HG03457 (cell line): ENCODE measurements around the gene HOXD1.

Experiments
- ATAC-seq: cut with Tn5 transposase; IDR thresholded peaks from one replicate; pipeline ENCODE4 v1.9.1; 2021; ENCODE audit warnings: moderate number of reproducible peaks; ENCODE audit not compliant: unreplicated experiment

Gene HOXD1

DNA sequence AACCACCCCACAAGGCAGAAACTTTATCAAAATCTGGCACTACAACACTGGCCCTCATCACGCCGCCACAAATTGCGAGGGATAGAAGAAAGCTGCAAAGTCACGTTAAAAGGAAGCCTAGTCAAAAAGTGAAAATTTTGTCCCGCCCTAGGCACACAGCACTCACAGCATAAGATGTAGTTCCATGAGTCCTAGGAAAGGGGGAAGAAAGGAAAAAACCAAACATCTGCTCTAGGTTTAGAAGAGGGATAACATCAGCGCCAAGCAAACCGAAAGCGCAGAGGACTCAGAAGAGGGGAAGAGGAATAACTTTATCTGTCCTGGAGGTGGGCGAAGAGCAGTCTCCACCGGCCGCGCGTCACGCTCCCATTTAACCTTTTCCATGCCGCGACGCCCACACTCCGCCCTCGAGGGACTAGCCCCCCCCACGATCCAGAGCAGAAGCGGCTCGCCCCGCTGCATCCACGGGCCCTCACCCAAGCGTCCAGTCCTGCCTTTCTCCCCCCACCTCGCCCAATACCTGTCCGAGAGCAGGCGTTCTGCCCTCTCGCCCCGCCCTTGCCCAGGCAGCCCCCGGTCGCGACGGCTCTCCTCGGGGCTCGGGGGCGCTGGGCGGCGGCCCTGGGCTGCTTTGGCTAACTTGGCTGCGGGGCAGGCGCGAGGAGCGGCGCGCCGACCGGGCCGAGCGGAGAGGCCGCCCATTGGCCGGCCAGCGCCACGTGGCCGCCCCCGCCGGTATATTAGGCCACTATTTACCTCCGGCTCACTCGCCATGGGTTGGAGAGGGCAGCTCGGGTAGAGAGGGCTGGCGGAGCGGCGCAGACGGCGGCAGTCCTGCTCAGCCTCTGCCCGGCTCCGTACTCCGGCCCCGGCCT, at the start of gene HOXD1:
HOXD1 (plus strand) TSS at position 770 of the 875 bp plus-strand sequence. CDS start 134 bp downstream, outside the sequence.
- ATAC-seq: no peak

DNA sequence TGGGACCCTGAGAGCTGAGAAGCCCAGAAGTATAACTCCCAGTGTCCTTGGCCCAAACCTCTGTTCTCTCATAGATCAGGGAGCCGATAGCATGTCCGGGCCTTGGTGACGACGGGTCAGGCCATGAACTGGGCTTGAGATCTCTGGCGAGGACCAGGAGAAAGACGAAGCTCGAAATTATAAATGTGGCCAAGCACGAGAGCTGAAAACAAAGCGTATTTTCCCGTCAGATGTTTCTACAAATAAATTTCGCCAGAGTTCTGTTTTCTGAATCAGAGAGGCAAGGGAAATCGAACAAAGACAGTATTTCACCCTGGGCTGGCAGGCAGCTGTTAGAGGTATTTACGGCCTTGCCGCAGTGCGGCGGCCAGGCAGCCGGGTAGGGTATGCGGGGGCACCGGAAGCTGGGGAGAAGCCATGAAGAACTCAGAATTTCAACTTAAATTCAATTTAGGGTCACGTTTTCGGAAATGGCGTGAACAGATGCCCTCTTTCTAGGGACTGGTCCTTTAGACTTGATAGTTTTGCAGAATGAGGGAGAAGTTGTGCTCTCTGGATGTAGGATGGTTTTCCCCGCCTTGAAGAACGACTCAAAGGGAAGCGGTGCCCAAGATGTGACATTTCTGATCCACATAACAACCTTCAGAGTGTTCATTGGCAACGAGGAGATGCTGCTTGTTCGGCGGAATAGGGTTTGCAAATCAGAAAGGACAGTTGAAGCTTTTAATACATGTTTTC, 49.4 kb upstream of the HOXD1 start:
- no peak for ATAC-seq

GRCh38 chr2:176139661-176140512, 48.6 kb upstream of the HOXD1 start:
- no peak for ATAC-seq

DNA sequence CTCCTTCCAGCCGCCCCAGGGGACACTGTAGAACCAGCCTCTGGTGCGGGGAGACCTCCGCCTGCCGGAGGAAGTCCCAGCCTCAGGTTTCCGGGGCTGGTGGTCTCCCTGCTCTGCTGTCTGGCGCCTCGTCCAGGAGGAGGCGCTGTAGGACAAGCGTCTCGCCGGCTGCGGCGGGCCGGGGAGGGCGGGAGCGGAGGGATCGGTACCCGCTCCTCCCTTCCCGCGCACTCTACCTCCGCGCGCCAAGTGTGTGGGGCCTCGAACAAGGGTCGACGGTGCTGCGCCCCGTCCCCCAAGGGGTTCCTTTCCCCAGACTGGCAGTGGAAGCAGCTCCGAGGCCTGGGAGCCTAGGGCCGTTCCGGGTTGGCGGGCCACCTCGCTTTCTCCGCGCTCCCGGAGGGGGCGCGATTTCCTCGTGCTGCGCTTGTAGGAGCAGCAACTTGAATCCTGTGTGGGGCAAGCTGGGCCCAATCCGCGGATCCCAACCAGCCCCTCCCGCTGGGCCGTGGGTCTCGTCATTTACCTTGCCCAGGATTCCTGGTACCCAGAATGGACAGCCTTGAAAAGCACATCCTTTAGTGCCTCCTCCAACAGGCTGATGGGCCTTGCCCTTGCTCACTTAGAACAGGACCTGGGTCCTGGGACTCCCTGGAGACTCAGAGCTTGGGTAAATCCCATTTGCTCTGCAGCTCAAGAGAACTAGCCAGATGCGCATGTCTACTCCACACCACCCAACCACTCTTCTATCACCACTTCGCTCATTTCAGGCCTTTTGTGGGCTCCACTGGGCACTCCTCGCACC, 47.8 kb upstream of the HOXD1 start:
- no peak for ATAC-seq

DNA sequence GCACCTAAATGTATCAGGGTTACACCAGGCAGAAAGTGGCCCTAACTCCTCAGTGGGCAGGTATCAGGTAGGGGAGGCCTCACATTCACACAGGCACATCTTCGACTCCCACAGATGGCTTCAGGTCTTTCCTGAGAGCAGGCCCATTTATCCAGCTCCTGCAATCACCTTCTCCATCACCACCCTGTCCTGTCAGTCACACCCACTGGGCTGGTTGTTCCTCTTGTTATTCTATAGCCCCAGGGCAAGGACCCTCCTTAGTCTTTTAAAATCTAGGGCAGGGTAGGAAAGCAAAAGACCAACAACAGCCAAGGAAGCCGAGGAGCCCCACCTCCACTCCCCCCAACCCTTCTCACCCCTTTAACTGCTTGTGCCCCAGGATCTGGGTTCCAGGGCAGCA, 46.2 kb upstream of the HOXD1 start:
- no peak for ATAC-seq

DNA sequence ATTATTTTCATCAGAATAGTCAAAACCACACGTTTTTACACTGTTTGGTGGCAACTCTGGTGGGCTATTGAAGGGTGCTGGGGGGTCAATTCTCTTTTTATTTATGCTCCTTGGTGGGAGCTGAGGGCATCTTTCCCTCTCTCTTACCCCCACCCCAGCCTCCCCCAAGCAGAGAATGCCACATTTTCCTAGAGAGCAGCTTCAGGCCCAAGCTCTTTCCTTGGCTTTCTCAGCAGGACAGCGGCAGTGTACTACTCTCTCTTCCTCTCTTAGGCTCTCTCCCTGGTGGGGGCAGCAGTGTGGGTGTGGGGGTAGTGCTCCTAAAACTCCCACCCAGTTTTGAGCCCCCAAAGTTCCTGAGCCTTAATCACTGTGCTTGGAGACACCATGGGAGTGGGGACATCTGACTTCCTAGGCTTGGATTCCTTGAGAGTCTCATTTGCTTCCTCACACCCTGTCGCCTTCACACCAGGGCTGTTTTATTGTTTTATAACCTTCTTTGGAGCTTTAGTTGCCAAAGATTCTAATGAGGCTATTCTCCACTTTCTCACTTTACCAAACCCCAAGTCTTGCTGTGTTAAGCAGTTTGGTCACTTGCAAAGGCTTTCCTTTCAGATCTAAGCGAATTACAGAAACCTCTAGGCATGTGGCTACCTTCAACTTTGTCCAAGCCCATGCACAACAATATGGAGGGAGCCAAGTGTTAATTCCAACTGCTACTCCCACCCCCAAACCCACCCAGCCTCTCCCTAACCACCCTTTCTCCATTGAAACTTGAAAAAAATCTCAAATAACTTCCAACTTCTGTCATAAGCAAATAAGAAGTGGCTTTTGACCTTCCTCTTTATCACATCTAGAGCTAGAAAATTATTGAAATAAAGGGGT, 43.1 kb upstream of the HOXD1 start:
- no peak for ATAC-seq

- ATAC-seq: no peak
These were observed 42.4 kb upstream of the HOXD1 start for GRCh38 chr2:176146101-176146500.

- no peak for ATAC-seq
These were observed 41.8 kb upstream of the HOXD1 start for GRCh38 chr2:176146645-176147044.

DNA sequence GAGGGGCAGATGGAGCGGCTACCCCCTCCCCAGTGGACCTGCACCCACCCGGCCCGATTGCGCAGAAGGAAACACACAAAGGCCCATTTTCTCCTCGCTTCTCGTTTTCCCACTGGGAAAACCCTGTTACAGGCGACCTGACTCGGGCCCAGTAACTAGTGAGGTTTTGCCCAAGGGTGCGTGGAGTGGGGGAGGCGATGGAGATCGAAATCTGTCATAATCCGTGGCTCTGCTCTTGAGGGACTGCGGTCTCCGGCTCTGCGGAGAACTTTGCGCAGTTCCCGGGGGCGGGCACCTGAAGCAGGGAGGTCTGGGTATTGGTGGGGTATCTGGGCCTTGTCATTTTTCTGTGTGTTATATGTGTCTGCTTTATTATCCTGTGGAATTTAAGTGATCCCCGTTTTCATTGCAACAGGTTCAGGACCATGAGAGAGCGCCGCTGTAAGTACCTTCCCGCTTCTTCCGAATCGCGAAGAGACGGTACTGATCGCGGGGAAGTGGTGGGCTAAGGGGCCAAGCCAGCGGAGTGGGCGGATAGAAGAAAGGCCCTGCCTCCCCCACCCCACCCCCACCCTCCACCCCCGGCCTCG, 41.2 kb upstream of the HOXD1 start:
- ATAC-seq: no peak

DNA sequence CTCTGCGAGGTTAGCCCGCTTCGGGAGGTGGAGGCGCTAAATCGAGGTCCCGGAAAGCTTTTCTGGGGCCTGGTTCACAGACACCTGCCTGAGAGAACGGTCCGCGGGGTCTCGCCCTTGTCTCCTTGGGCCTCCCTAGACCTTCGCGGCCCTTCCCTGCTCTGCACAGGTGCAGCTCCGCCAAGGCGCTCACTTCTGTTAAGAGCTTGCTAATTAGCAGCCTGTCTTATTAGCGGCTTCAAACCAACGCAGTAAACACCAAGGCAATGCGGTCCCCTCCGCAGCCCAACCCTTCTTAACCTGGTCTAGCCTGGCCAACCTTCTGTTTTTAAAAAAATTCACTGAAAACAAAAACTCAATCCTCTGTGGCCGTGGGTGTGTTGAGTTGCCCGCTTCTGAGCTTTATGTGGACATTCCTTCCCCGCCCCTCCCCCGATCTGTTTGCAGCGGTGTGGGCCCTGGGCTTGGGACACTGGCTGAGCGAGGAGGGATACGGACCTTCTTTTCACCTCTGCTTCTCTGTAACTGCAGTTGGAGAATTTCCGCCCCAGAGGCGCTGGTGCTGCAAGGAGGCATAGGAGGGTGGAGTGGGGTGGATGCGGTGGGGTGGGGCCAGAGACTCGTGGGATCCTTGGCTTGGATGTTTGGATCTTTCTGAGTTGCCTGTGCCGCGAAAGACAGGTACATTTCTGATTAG, 40.5 kb upstream of the HOXD1 start:
- ATAC-seq: no peak

DNA sequence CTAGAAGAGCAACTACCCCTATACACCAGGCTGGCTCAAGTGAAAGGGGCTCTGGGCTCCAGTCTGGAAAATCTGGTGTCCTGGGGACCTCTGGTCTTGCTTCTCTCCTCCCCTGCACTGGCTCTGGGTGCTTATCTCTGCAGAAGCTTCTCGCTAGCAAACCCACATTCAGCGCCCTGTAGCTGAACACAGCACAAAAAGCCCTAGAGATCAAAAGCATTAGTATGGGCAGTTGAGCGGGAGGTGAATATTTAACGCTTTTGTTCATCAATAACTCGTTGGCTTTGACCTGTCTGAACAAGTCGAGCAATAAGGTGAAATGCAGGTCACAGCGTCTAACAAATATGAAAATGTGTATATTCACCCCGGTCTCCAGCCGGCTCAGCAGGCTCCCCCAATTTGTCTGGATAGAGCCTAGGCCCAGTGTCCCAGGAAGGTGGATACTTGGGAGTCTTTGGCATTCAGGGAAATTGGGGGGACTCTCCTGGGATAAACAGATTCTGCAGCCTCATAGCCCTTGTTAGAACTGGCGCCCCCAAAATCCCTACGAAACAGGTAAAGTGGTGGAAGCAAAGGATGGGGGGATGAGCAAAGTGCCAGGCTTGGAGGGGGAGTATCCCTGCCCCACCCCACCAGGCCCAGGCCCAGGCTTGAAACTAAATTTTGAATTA, 39.6 kb upstream of the HOXD1 start:
- ATAC-seq: no peak

GRCh38 chr2:176149481-176149938, 39.0 kb upstream of the HOXD1 start:
- ATAC-seq: no peak

GRCh38 chr2:176149939-176150583, 38.4 kb upstream of the HOXD1 start:
- no peak for ATAC-seq

DNA sequence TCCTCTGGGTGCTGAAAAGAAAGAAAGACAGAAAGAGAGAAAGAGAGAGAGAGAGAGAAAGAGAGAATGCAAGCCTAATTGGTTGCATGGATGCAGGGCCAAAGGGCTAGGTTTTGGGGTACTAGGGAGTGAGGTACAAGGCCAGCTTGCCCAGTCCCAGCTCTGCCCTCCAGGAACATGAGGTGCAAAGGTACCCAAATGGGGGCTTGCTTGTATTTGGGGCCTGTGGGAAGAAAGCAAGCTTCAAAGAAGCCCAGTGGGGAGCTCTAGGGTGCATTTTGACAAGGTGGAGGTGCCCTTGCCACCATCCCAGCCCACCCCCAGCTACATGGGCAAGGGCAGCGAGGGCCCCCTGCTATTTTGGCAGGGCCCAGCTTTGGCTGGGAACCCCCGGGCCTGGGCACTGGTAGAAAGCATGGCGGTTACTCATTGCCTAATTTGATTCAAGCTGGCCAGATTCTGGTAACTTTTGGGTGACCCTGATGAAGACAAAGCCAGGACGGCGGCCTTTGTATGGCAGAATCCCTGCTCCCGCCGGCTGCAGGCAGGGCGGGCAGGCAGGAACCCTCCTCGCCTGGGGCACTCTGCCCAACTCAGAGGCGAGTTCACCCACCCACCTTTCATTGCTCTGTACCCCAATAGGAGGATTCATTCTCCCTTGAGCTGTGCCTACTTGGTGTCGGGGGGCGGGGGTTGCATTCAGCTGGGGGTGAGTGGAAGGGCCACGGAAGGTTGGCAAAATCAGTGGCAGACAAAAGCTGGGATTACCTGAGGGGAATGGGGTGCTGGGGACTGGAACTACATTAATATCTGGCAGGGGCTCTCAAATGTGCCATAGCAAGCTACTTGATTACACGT, 37.7 kb upstream of the HOXD1 start:
- no peak for ATAC-seq

- ATAC-seq: no peak
These were observed 36.8 kb upstream of the HOXD1 start, which contains the start of gene HOXD4 for GRCh38 chr2:176151442-176152287. Gene HOXD4, plus strand, starts transcription at chr2:176151550. Its CDS starts 84 bp downstream, at chr2:176151634.
